H1 (cell line): ENCODE measurements around the gene HDAC11. TPM values are rescaled to one million over a fixed set of nuclear protein-coding genes. Genes with fewer than 3 reads are reported as not detected.
"Not testable (repeated sequence)": the region's sequence is repeated elsewhere in the genome, so short reads cannot be mapped to it uniquely, and the experiment has no call there.

Source experiments
- CTCF ChIA-PET: fragments of 300-600 bp; sonication (Branson Sonifier 250); formaldehyde crosslinking; loops from one replicate; lab custom pipeline; 2021; ENCODE audit not compliant: partially characterized antibody; lab: Charles Lee
- POLR2A ChIA-PET: fragments of 300-600 bp; sonication (Branson Sonifier 250); formaldehyde crosslinking; loops from one replicate; lab custom pipeline; 2021; ENCODE audit warnings: inconsistent platforms; ENCODE audit not compliant: partially characterized antibody; lab: Charles Lee
- DNase-seq, 2 experiments: peaks; one replicate each; pipeline versions ENCODE4 v3.0.0 to v3.0.0-alpha.2; 2010 to 2022; ENCODE audit warnings: low spot score in 2 of 2, low read depth in 1 of 2, mixed read lengths in 1 of 2
- FAIRE-seq: peaks from 2 replicates; lab custom pipeline; 2011; peaks lifted over from hg19 to GRCh38; lab: Jason Lieb, UNC
- H2AFZ ChIP-seq: 2 replicates; pipeline ENCODE4 v1.8.1; 2012; ENCODE audit warnings: low read length, inconsistent platforms
- H2AK5ac ChIP-seq: 2 replicates; pipeline ENCODE4 v1.6.1; 2013; ENCODE audit warnings: low read depth, low read length
- H2BK120ac ChIP-seq: replicated peaks from 2 replicates; pipeline ENCODE3; 2013; ENCODE audit warnings: low read depth, low read length, inconsistent platforms
- H2BK12ac ChIP-seq: 2 replicates; pipeline ENCODE4 v1.6.1; 2013; ENCODE audit warnings: low read depth, low read length
- H2BK15ac ChIP-seq: 2 replicates; pipeline ENCODE4 v1.6.1; 2013; ENCODE audit warnings: low read length
- H2BK20ac ChIP-seq: 2 replicates; pipeline ENCODE4 v1.6.1; 2013; ENCODE audit warnings: low read length
- H2BK5ac ChIP-seq: 2 replicates; pipeline ENCODE4 v1.6.1; 2013; ENCODE audit warnings: low read depth, low read length
- H3K14ac ChIP-seq: 2 replicates; pipeline ENCODE4 v1.6.1; 2013; ENCODE audit warnings: inconsistent platforms; ENCODE audit not compliant: insufficient read length
- H3K18ac ChIP-seq: 2 replicates; pipeline ENCODE4 v1.6.1; 2013; ENCODE audit warnings: low read length; ENCODE audit errors: extremely low read depth
- H3K23ac ChIP-seq: 2 replicates; pipeline ENCODE4 v1.6.1; 2013; ENCODE audit warnings: inconsistent platforms; ENCODE audit not compliant: insufficient read length
- H3K23me2 ChIP-seq: 2 replicates; pipeline ENCODE4 v1.6.1; 2013; ENCODE audit warnings: low read depth, low read length
- H3K27ac ChIP-seq: 2 replicates; pipeline ENCODE4 v1.6.1; 2011; ENCODE audit warnings: low read depth, low read length, inconsistent platforms
- H3K27me3 ChIP-seq, 4 experiments: replicated peaks in 1 of 4; 1 replicate in 1 of 4; 2 replicates in 3 of 4; pipeline versions ENCODE4 v1.6.1 to v1.8.1; 2011 to 2013; ENCODE audit warnings: low read length in 3 of 4, mild to moderate bottlenecking in 3 of 4, inconsistent platforms in 2 of 4, mixed read lengths in 2 of 4, moderate library complexity in 1 of 4; ENCODE audit not compliant: control insufficient read depth in 3 of 4, insufficient read depth in 3 of 4; ENCODE audit errors: extremely low read depth in 1 of 4
- H3K36me3 ChIP-seq, 4 experiments: 2 replicates each; pipeline versions ENCODE4 v1.6.1 to v1.8.1; 2011 to 2013; ENCODE audit warnings: mild to moderate bottlenecking in 4 of 4, low read length in 3 of 4, moderate library complexity in 2 of 4, control low read depth in 1 of 4, inconsistent platforms in 1 of 4; ENCODE audit not compliant: insufficient read depth in 4 of 4, control insufficient read depth in 2 of 4
- H3K4ac ChIP-seq: replicated peaks from 2 replicates; pipeline ENCODE3; 2013; ENCODE audit warnings: low read length, low read depth, mixed read lengths, inconsistent platforms; ENCODE audit not compliant: insufficient read length
- H3K4me1 ChIP-seq, 4 experiments: replicated peaks in 1 of 4; 1 replicate in 1 of 4; 2 replicates in 3 of 4; pipeline versions ENCODE4 v1.6.1 to v1.8.1; 2011 to 2013; ENCODE audit warnings: low read length in 3 of 4, inconsistent platforms in 2 of 4, mixed read lengths in 1 of 4; ENCODE audit not compliant: insufficient read depth in 4 of 4, control insufficient read depth in 3 of 4
- H3K4me2 ChIP-seq, 2 experiments: 2 replicates each; pipeline versions ENCODE4 v1.6.1 to v1.8.1; 2011 to 2013; ENCODE audit warnings: low read depth in 2 of 2, low read length in 2 of 2, control low read depth in 1 of 2, inconsistent platforms in 1 of 2, mild to moderate bottlenecking in 1 of 2; ENCODE audit not compliant: insufficient read depth in 1 of 2
- H3K4me3 ChIP-seq, 4 experiments: fragments of 200-600, 300-600 bp in 1 of 4; sonication (generic), shearing (Covaris generic), sonication (Bioruptor Twin) in 1 of 4; 2 replicates each; pipeline versions ENCODE4 v1.5.1 to v1.8.1; 2011 to 2016; ENCODE audit warnings: low read length in 4 of 4, low read depth in 3 of 4, control low read depth in 2 of 4, inconsistent platforms in 2 of 4, mild to moderate bottlenecking in 2 of 4, mixed read lengths in 1 of 4, moderate library complexity in 1 of 4; ENCODE audit not compliant: insufficient read depth in 2 of 4; ENCODE audit errors: extremely low read depth in 1 of 4
- H3K56ac ChIP-seq: replicated peaks from 2 replicates; pipeline ENCODE3; 2013; ENCODE audit warnings: low read depth, mild to moderate bottlenecking, mixed read lengths, low read length, inconsistent platforms; ENCODE audit not compliant: insufficient read length
- H3K79me1 ChIP-seq: 2 replicates; pipeline ENCODE4 v1.6.1; 2013; ENCODE audit warnings: low read depth, low read length, control low read depth
- H3K79me2 ChIP-seq, 2 experiments: 2 replicates each; pipeline versions ENCODE4 v1.6.1 to v1.8.1; 2012 to 2013; ENCODE audit warnings: low read length in 2 of 2, mild to moderate bottlenecking in 2 of 2, inconsistent platforms in 1 of 2; ENCODE audit not compliant: insufficient read depth in 2 of 2, control insufficient read depth in 1 of 2
- H3K9ac ChIP-seq, 4 experiments: replicated peaks in 1 of 4; 1 replicate in 1 of 4; 2 replicates in 3 of 4; pipeline versions ENCODE4 v1.6.1 to v1.8.1; 2011 to 2013; ENCODE audit warnings: low read depth in 3 of 4, low read length in 3 of 4, control low read depth in 2 of 4, mild to moderate bottlenecking in 2 of 4, moderate library complexity in 2 of 4, inconsistent platforms in 1 of 4; ENCODE audit errors: extremely low read depth in 1 of 4
- H3K9me3 ChIP-seq, 2 experiments: 2 replicates each; pipeline versions ENCODE4 v1.6.1 to v1.8.1; 2012 to 2013; ENCODE audit warnings: mild to moderate bottlenecking in 2 of 2, moderate library complexity in 2 of 2, control low read depth in 1 of 2, inconsistent platforms in 1 of 2, low read depth in 1 of 2, low read length in 1 of 2, mixed read lengths in 1 of 2; ENCODE audit not compliant: insufficient read depth in 2 of 2
- H4K20me1 ChIP-seq, 2 experiments: replicated peaks in 1 of 2; 2 replicates each; pipeline versions ENCODE3 to v1.8.1; 2011 to 2013; ENCODE audit warnings: inconsistent platforms in 2 of 2, low read length in 2 of 2, mild to moderate bottlenecking in 1 of 2; ENCODE audit not compliant: insufficient read depth in 2 of 2, control insufficient read depth in 1 of 2
- H4K5ac ChIP-seq: 2 replicates; pipeline ENCODE4 v1.6.1; 2013; ENCODE audit warnings: low read length, low read depth, mixed read lengths, inconsistent platforms; ENCODE audit not compliant: insufficient read length
- H4K8ac ChIP-seq: 2 replicates; pipeline ENCODE4 v1.8.0; 2013; ENCODE audit warnings: mild to moderate bottlenecking, moderate library complexity, low read length, inconsistent platforms; ENCODE audit not compliant: insufficient read depth; ENCODE audit errors: extremely low read depth
- H4K91ac ChIP-seq: replicated peaks from 2 replicates; pipeline ENCODE3; 2013; ENCODE audit warnings: low read length, mixed read lengths, inconsistent platforms; ENCODE audit not compliant: insufficient read length
- WGBS, 2 experiments: shearing (Covaris generic) in 1 of 2; methylation state at CpG; one replicate each; pipeline versions ENCODE4 v1.1.6 to v1.1.7; 2013 to 2015; ENCODE audit warnings: low lambda C conversion rate in 2 of 2, mixed read lengths in 2 of 2, inconsistent platforms in 1 of 2, low coverage in 1 of 2, missing lambda C conversion rate in 1 of 2; ENCODE audit not compliant: insufficient replicate concordance in 2 of 2, insufficient coverage in 1 of 2, insufficient read length in 1 of 2; ENCODE audit errors: extremely low coverage in 1 of 2, missing lambda C conversion rate in 1 of 2; 5-methylcytosine and 5-hydroxymethylcytosine counted together
- polyA plus RNA-seq, 7 experiments: library from polyadenylated mRNA; depleted of rRNA in 3 of 7; stranded (reverse) in 5 of 7; unstranded in 2 of 7; fragments of >200 nt in 5 of 7; fragments of 200-250 nt in 2 of 7; gene quantifications; 1 replicate in 5 of 7; 2 replicates in 1 of 7; 4 replicates in 1 of 7; pipeline versions ENCODE4 v1.2.1 to v1.2.3, GENCODE V29; 2011 to 2013; ENCODE audit warnings: missing spikeins in 2 of 7, mixed read lengths in 2 of 7
- total RNA-seq: library from RNA; stranded (reverse); fragmentation: NEBNext Ultra II Directional; extraction: Animal tissue kit (Norgen Biotek cat#: 25700); gene quantifications from 2 replicates; pipeline ENCODE4 v1.2.1, GENCODE V29; 2021

Gene HDAC11
- total and polyA plus RNA-seq, 2 of the 8 experiments (the other 6 are each of a cell fraction or from before 2014, with no cell fraction given), result 6.8 to 7.4 TPM

DNA sequence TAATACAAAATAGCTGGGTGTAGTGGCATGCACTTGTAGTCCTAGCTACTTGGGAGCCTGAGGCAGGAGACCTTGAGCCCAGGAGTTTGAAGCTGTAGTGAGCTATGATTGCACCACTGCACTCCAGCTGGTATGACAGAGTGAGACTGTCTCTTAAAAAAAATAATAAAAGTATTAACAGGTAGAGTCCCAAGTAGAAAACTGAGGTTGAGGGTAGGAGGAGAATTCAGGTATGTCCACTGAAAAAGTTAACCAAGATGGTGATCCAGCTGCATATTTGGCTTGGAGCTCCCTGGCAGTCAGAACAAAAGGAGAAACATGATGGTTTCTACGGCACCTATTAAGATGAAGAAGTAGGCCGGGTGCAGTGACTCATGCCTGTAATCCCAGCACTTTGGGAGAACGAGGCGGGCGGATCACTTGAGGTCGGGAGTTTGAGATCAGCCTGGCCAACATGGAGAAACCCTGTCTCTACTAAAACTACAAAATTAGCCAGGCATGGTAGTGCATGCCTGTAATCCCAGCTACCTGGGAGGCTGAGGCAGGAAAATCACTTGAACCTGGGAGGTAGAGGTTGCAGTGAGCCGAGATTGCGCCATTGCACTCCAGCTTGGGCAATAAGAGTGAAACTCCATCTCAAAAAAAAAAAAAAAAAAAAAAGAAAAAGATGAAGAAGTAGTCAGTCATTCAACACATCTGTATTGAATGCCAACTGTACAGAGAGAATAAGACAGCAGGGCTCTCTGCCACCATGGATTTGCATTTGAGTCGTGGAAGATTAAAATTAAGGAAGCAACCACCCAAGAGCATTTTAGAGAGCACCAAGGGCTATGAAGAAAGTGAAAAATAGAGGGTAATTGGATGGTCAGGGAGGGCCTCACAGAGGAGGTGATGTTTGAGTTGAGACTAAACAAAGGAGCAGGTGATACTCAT lies 5.8 kb downstream of the HDAC11 start:
- H3K27me3 ChIP-seq, POLR2A ChIA-PET, H3K14ac ChIP-seq, H3K56ac ChIP-seq, FAIRE-seq, H3K4ac ChIP-seq, H3K23me2 ChIP-seq, DNase-seq, H2AK5ac ChIP-seq, H3K4me1 ChIP-seq, H3K4me3 ChIP-seq, H3K36me3 ChIP-seq, H4K20me1 ChIP-seq, H4K5ac ChIP-seq, H2BK12ac ChIP-seq, H3K9me3 ChIP-seq, H3K27ac ChIP-seq, H3K9ac ChIP-seq, H2BK5ac ChIP-seq, H2BK20ac ChIP-seq, H3K79me1 ChIP-seq, H2BK120ac ChIP-seq, H3K4me2 ChIP-seq, H2AFZ ChIP-seq, H2BK15ac ChIP-seq, H3K23ac ChIP-seq, H4K8ac ChIP-seq, H3K18ac ChIP-seq, H3K79me2 ChIP-seq, H4K91ac ChIP-seq: not testable (repeated sequence)
- WGBS, 2 experiments, result 88% methylated on average over 7 of the region's 9 CpGs; no CpG with 5 or more reads in 1 of the 2 experiments
- CTCF ChIA-PET, result interaction anchor here (0.6 to 13.7 kb wide), 8 partner anchors 12 to 531 kb away, joined by 3 to 159 read pairs (median 3); no protein-coding TSS in a partner anchor
